ENCODE data around the gene STRADA.
A peak's percentile ranks its signal among the peaks of the same experiment; 100 is the strongest.
"Not testable (repeated sequence)": the region's sequence is repeated elsewhere in the genome, so short reads cannot be mapped to it uniquely, and the experiment has no call there.

The STRADA gene

GRCh38 chr17:63768433-63768832, 26.8 kb upstream of the STRADA start:
- H3K9me3 Mint-ChIP-seq: no peaks in the 10 kb centered on the region
- H3K4me1 Mint-ChIP-seq (ENCODE audit: low read depth): peaks cover 57% of the 10 kb centered on the region
- no peak overlapping the region for H3K4me3 Mint-ChIP-seq
- H3K27me3 Mint-ChIP-seq: no peaks in the 10 kb centered on the region
- H3K36me3 Mint-ChIP-seq (ENCODE audit: low read depth): peaks cover 88% of the 10 kb centered on the region
- H3K27ac Mint-ChIP-seq: peak overlapping the region; percentile 50
- no peak for DNase-seq

DNA sequence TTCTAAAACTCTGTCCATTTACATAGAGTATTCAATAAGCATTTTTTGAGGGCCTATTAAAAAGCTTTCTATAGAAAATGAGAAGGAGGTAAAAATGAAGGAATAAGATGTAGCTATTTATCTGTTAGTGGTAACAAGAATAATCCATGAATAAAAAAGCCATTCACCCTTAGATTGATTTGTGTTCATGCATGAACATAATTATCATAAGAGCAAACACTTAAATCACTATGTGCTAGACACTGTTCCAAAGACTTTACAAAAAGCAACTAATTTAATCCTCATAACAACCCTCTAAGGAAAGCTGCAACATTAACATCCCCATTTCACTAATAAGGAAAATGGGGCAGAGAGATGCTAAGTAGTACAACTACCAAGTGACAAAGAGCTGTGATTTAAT, 25.2 kb upstream of the STRADA start:
- peaks cover 90% of the 10 kb centered on the region for H3K36me3 Mint-ChIP-seq (ENCODE audit: low read depth)
- peak overlapping the region; percentile 44 for H3K27ac Mint-ChIP-seq
- no peaks in the 10 kb centered on the region for H3K9me3 Mint-ChIP-seq
- H3K4me1 Mint-ChIP-seq (ENCODE audit: low read depth): peaks cover 58% of the 10 kb centered on the region
- no peaks in the 10 kb centered on the region for H3K27me3 Mint-ChIP-seq
- peak overlapping the region; percentile 25 for H3K4me3 Mint-ChIP-seq
- no peak for DNase-seq

DNA sequence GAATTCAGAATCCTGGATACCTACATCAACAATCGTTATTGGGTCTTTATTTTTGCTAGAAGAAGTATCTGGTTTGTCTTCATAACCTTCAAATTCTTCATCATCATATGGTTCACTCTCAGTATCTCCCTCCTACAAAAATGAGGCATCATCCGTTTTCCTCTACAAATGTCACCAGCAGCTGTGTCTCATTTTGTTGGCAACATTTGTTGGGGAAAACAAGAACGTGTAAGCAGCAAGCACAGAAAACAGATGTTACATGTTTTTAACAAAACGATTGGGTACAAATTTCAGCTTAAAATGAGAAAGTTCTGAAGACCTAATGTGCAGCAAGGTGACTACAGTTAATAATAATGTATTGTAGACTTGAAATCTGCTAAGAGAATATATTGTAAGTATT, 23.1 kb upstream of the STRADA start:
- Mint-ChIP-seq H3K9me3 (no peaks in the 10 kb centered on the region), H3K27ac (no peak overlapping the region), H3K4me3 (no peak overlapping the region), H3K27me3 (no peaks in the 10 kb centered on the region), H3K4me1 (ENCODE audit: low read depth) (peaks cover 47% of the 10 kb centered on the region), H3K36me3 (ENCODE audit: low read depth) (peaks cover 96% of the 10 kb centered on the region)
- no peak for DNase-seq

- no peaks in the 10 kb centered on the region for H3K27me3 Mint-ChIP-seq
These were observed 20.8 kb upstream of the STRADA start for GRCh38 chr17:63762161-63763078.

GRCh38 chr17:63760771-63761539, 19.4 kb upstream of the STRADA start:
- H3K27ac Mint-ChIP-seq: peak overlapping the region; percentile 30
- H3K36me3 Mint-ChIP-seq (ENCODE audit: low read depth): peaks cover 91% of the 10 kb centered on the region
- no peaks in the 10 kb centered on the region for H3K9me3 Mint-ChIP-seq
- no peak overlapping the region for H3K4me3 Mint-ChIP-seq
- no peaks in the 10 kb centered on the region for H3K27me3 Mint-ChIP-seq
- peaks cover 19% of the 10 kb centered on the region for H3K4me1 Mint-ChIP-seq (ENCODE audit: low read depth)
- DNase-seq: no peak

More at GRCh38 chr17:63762161-63763078, 20.8 kb upstream of the STRADA start:
- H3K9me3 Mint-ChIP-seq: no peaks in the 10 kb centered on the region
- no peak for DNase-seq
- peaks cover 31% of the 10 kb centered on the region for H3K4me1 Mint-ChIP-seq (ENCODE audit: low read depth)
- H3K27ac Mint-ChIP-seq: peak overlapping the region; percentile 2
- H3K4me3 Mint-ChIP-seq: no peak overlapping the region
- peaks cover 91% of the 10 kb centered on the region for H3K36me3 Mint-ChIP-seq (ENCODE audit: low read depth)

GRCh38 chr17:63758428-63758827, 16.8 kb upstream of the STRADA start:
- no peak for DNase-seq
- Mint-ChIP-seq H3K27me3 (no peaks in the 10 kb centered on the region), H3K9me3 (no peaks in the 10 kb centered on the region), H3K4me1 (ENCODE audit: low read depth) (peaks cover 14% of the 10 kb centered on the region), H3K27ac (no peak overlapping the region), H3K36me3 (ENCODE audit: low read depth) (peaks cover 93% of the 10 kb centered on the region), H3K4me3 (no peak overlapping the region)

DNA sequence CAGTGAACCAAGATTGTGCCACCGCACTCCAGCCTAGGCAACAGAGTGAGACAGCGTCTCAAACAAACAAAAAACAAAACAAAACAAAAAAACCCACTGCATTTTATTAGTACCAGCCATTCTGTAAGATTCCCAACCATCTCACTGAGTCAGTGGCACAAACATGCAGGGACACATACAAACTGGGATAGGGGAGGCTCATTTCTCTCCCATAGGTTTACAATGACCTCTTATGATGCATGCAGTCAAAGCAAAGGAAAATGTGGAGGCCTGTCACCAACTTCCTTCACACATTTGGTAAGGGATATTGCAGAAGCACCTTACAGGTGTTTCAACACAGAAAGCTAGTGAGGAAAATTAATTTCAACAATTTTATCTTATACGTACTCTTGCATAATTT, 12.4 kb upstream of the STRADA start:
- H3K27me3 Mint-ChIP-seq: no peaks in the 10 kb centered on the region
- H3K27ac Mint-ChIP-seq: no peak overlapping the region
- no peak for DNase-seq
- peaks cover 24% of the 10 kb centered on the region for H3K4me1 Mint-ChIP-seq (ENCODE audit: low read depth)
- no peaks in the 10 kb centered on the region for H3K9me3 Mint-ChIP-seq
- H3K4me3 Mint-ChIP-seq: no peak overlapping the region
- H3K36me3 Mint-ChIP-seq (ENCODE audit: low read depth): peaks cover 96% of the 10 kb centered on the region

- no peaks in the 10 kb centered on the region for H3K9me3 Mint-ChIP-seq
- no peak for DNase-seq
- H3K4me1 Mint-ChIP-seq (ENCODE audit: low read depth): peaks cover 24% of the 10 kb centered on the region
- H3K27ac Mint-ChIP-seq: peak overlapping the region; percentile 28
- peaks cover 95% of the 10 kb centered on the region for H3K36me3 Mint-ChIP-seq (ENCODE audit: low read depth)
- H3K27me3 Mint-ChIP-seq: no peaks in the 10 kb centered on the region
- no peak overlapping the region for H3K4me3 Mint-ChIP-seq
These were observed 11.6 kb upstream of the STRADA start for GRCh38 chr17:63753215-63753614.

DNA sequence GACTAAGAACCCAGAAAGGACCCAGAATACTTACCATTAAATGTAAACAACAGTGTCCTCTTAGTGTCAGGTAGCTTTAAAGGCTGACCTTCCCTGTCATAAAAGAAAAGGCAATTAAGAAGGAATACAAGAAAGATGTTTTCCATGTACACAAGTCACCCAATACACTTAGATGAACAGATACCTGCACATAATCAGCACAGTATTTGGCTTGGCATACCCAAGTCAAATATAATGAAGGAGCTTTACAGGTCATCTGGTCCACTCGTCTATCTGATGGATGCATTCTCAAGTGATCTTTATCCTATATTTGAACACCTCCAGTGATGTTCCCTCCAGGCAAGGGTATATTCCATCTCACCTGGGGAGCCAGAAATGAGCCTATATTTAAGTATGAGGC, 11.1 kb upstream of the STRADA start:
- H3K36me3 Mint-ChIP-seq (ENCODE audit: low read depth): peaks cover 95% of the 10 kb centered on the region
- H3K4me1 Mint-ChIP-seq (ENCODE audit: low read depth): peaks cover 24% of the 10 kb centered on the region
- H3K9me3 Mint-ChIP-seq: no peaks in the 10 kb centered on the region
- H3K27ac Mint-ChIP-seq: peak overlapping the region; percentile 28
- DNase-seq: no peak
- H3K27me3 Mint-ChIP-seq: no peaks in the 10 kb centered on the region
- H3K4me3 Mint-ChIP-seq: no peak overlapping the region

GRCh38 chr17:63751806-63752205, 10.2 kb upstream of the STRADA start:
- H3K4me1 Mint-ChIP-seq (ENCODE audit: low read depth): peaks cover 24% of the 10 kb centered on the region
- H3K9me3 Mint-ChIP-seq: no peaks in the 10 kb centered on the region
- peak overlapping the region; percentile 30 for H3K4me3 Mint-ChIP-seq
- peak overlapping the region; percentile 84 for H3K27ac Mint-ChIP-seq
- no peak for DNase-seq
- no peaks in the 10 kb centered on the region for H3K27me3 Mint-ChIP-seq
- peaks cover 95% of the 10 kb centered on the region for H3K36me3 Mint-ChIP-seq (ENCODE audit: low read depth)

DNA sequence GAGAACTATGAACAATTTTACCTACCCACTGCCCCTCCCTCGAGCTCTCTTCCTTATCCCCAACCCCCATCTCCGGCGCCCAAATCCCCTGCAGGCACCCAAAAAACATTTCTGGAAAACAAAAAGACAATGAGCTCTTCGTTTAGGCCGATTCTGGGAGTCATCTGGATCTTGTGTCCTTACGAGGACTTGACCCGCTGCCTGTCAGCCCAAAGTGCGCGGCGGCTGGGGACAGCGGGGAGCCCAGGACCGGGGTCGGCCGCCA, 524 bp downstream of the STRADA start:
- H3K4me3 Mint-ChIP-seq: peak overlapping the region; percentile 97
- no peaks in the 10 kb centered on the region for H3K9me3 Mint-ChIP-seq
- peaks cover 29% of the 10 kb centered on the region for H3K4me1 Mint-ChIP-seq (ENCODE audit: low read depth)
- H3K27me3 Mint-ChIP-seq: no peaks in the 10 kb centered on the region
- no peak for DNase-seq
- peaks cover 49% of the 10 kb centered on the region for H3K36me3 Mint-ChIP-seq (ENCODE audit: low read depth)
- peak overlapping the region; percentile 96 for H3K27ac Mint-ChIP-seq

- Mint-ChIP-seq H3K9me3 (no peaks in the 10 kb centered on the region), H3K27me3 (no peaks in the 10 kb centered on the region), H3K4me1 (ENCODE audit: low read depth) (peaks cover 28% of the 10 kb centered on the region), H3K4me3 (peak overlapping the region; percentile 97), H3K27ac (peak overlapping the region; percentile 96), H3K36me3 (ENCODE audit: low read depth) (peaks cover 45% of the 10 kb centered on the region)
- no peak for DNase-seq
These were observed 996 bp downstream of the STRADA start for GRCh38 chr17:63740464-63741142.

DNA sequence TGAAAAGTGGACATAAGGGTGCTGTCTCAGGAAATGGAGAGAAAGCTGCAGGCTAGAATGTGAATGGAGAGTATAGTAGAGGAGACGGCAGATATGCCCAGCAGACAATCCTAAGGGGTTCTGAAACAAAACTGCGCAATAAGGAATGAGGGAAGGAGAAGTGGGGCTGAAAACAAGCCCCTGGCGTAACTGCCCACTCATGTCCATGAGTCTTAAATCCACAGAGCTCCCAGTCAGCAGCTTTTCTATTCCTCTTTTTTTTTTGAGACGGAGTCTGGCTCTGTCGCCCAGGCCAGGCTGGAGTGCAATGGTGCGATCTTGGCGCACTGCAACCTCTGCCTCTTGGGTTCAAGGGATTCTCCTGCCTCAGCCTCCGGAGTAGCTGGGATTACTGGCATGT, 5.9 kb downstream of the STRADA start:
- Mint-ChIP-seq H3K4me3 (no peak overlapping the region), H3K9me3 (no peaks in the 10 kb centered on the region), H3K27ac (peak overlapping the region; percentile 16), H3K4me1 (ENCODE audit: low read depth) (peaks cover 15% of the 10 kb centered on the region), H3K36me3 (ENCODE audit: low read depth) (peaks cover 24% of the 10 kb centered on the region), H3K27me3 (no peaks in the 10 kb centered on the region)
- DNase-seq: no peak

DNA sequence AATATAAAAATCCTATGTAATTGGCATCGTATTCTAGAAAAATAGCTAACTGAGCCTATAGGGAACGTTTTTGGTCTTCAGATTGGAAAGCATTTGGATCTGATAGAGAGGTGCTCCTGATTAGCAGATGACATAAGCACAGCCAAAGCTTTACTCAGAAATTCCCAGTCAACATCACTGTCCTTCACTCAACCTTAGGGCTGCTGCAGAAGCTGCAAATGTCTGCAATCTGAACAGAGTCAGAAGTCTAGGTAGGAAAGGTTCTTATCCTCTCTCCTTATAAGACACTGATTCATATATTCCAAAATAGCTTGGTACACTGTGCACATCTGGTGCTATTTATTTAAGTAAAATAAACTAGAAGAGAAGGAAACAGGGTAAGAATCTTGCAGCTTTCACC, 19.2 kb downstream of the STRADA start:
- Mint-ChIP-seq H3K9me3 (no peaks in the 10 kb centered on the region), H3K4me1 (ENCODE audit: low read depth) (peaks cover 1% of the 10 kb centered on the region), H3K4me3 (no peak overlapping the region), H3K27ac (no peak overlapping the region), H3K36me3 (ENCODE audit: low read depth) (peaks cover 68% of the 10 kb centered on the region), H3K27me3 (no peaks in the 10 kb centered on the region)
- DNase-seq: no peak

- not testable (repeated sequence) for H3K9me3 Mint-ChIP-seq; H3K4me1 Mint-ChIP-seq (ENCODE audit: low read depth); DNase-seq; H3K27me3 Mint-ChIP-seq; H3K4me3 Mint-ChIP-seq; H3K27ac Mint-ChIP-seq
- peaks cover 60% of the 10 kb centered on the region for H3K36me3 Mint-ChIP-seq (ENCODE audit: low read depth)
These were observed 21.4 kb downstream of the STRADA start for GRCh38 chr17:63720194-63720593.

Data from activated T-cell treated with anti-CD3 and anti-CD28 coated beads, Interleukin-2, amount 50 U/mL, for 24 hours (primary cell).